Ecto neural progenitor cell (in vitro differentiated cells): ENCODE data around the gene EFHB.
"Not testable (repeated sequence)": the region's sequence is repeated elsewhere in the genome, so short reads cannot be mapped to it uniquely, and the experiment has no call there.

Experiments used
- DNase-seq: peaks from one replicate; pipeline ENCODE4 v3.0.0-alpha.2; 2018; ENCODE audit warnings: low spot score

The EFHB gene, protein sequence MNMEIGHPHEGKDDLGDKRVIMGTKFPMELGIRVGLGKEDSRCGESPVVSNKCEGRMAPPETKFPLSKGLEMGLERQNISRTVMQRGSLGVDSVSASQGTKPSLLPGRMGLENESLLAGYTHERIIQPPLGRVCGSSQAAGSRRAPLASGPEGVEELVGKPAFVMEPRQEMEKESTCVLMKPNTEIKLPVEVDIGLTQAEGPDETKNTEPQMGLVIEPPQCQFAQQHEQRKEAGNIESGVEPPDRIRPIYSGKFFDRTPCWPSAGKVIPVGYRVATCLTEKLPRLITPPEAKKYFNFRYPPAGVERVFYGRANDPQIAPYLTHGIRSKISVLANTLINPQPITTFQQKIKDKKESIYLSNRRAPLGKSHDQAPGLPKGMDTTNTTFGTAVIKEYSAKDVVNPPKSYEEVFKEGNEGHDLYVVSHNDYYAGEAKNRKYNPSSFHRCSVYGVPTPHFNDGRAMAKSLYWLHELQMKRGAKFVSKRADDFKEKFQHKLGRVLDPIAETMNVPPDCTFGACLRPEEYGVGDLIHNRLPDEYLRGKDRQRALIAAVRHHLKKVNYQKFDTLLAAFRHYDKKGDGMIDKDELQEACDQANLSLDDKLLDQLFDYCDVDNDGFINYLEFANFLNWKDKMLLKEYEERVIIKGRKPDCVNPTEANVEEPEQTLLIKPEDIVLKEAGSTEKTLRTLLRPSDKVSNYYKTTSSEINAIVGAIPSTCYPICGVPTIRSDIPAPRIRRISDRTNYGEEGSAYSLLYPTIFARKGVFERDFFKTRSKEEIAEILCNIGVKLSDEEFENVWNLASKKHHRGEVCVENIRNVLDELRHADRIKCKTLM

DNA sequence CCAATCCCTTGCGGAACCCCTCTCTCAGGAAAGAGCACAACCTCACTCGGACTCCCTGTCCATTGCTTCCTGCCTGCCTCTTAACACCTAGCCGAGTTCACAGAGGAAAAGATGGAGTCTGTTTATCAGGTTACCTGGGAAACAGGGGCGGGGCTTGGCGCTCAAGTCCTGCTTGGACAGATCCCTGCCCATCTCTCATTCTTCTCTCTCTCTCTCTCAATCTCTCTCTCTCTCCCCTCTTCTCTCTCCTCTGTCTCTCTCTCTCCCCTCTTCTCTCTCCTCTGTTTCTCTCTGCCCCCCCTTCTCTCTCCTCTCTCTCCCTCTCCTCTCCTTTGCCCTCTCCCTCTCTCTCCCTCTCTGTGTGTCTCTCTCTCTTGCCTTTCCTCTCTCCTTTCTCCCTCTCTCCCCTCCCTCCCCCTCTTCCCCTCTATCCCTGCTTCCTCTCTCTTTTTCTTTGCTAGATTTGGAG, at the start of gene EFHB:
TSS of gene EFHB (minus strand) at position 120 of the 469 bp plus-strand sequence. CDS start 199 bp downstream, outside the sequence.
- DNase-seq, result peak; percentile 76

DNA sequence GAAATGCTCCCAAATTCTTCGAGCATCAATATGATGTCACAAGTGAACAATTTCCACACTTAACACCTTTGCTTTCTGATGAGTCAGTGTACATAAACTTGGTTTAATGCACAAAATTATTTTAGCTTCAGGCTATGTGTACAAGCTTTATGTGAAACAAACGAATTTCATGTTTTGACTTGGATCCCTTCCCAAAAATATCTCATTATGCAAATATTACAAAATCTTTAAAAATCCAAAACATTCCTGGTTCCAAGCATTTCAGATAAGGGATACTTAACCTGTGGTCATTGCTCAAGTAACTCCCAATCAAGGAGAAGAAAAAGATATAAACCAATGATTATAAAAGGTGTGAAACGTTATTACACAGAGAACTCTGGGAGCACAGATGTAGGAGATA, 38.0 kb upstream of the EFHB start:
- no peak for DNase-seq

DNA sequence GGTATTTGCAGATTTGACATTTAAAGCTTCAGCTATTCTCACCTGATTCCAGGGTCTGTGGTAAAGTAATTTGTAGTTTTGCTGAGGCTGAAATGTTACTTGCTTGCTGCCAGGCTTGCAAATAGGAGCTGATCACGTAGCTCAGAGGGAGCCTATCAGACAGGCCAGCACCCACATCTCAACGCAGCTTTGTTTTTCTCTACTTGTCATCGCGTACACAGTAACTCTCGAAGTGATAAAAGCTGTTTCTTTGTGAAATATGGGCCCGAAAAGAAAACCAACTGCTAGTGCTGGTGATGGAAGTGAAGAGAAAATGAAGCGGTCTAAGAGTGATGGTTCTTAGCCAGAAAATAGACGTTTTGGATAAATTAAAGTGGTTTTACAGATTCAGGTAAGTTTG, 36.3 kb upstream of the EFHB start:
- no peak for DNase-seq

DNA sequence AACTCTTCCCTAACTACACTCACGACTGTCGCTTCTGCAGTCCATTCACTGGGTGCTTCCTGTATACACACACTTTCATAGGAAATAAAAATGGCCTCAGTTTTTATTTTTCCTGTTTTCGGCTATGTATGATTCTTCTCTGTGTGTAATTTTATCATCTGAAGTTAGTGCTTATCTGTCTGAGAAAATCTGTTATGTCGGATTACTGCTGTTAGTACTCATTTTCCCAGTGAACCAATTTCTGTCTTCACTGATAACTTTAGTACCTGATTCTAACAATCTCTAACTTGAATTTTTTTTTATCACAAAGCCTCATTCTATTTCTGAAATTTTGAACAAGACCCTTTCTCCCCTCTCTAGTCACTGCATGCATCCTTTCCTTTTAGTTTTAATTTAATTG, 33.8 kb upstream of the EFHB start:
- no peak for DNase-seq

DNA sequence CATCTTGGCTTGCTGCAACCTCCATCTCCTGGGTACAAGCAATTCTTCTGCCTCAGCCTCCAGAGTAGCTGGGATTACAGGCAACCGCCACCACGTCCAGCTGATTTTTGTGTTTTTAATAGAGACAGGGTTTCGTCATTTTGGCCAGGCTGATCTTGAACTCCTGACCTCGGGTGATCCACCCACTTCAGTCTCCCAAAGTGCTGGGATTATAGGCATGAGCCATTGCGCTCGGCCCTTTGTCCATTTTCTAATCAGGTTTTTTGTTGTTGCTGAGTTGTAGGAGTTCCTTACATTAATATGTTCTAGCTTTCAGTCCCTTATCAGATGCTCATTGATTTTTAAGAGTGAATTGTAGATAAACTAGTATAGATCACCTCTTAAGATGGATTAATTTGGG, 33.2 kb upstream of the EFHB start:
- no peak for DNase-seq

DNA sequence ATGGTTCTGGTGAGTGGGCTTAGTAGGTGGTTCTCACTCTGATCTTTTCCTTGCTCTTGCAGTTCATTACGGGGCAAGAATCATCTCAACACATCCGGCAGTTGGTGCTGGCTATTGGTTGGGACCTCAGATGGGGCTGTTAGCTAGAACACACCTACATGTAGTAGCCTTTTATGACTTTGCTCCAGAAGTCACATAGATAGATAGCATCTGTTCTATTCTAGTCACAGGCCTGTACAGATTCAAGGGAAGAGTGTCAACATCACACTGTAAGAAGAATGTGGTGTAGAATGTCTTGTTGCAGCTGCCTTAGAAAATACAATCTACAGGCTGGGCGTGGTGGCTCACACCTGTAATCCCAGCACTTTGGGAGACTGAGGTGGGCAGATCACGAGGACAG, 27.9 kb upstream of the EFHB start:
- no peak for DNase-seq

DNA sequence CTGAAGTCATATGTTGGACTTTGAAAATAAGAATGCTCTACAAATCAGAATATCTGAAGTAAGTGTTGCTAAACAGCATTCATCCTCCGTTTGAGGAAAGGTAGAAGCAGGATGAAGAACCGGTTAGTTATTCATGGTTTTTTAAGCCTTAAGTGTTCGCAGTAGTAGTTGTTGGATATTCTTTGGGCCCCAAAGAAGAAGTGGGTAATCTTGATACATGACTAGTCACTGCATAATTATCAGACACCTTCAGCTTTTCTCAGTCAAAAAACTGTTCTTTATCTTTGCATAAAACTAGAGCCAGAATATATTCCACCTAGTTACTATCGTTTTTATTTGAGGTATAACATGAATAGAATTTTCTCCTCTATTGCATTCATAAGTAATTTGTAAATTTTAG, 26.7 kb upstream of the EFHB start:
- no peak for DNase-seq

DNA sequence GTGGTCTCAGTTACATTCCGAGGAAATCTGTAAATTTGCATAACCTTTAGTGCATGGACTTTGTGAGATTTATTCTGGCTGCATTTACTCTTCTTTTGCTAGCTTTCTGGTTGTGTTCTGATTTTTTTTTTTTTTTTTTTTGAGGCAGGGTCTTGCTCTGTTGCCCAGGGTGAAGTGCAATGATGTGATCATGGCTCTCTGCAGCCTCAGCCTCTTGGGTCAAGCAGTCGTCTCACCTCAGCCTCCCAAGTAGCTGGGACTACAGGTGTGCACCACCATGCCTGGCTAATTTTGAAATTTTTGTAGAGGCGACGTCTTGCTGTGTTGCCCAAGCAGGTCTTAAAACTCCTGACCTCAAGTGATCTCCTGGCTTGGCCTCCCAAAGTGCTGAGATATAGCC, 25.5 kb upstream of the EFHB start:
- no peak for DNase-seq

DNA sequence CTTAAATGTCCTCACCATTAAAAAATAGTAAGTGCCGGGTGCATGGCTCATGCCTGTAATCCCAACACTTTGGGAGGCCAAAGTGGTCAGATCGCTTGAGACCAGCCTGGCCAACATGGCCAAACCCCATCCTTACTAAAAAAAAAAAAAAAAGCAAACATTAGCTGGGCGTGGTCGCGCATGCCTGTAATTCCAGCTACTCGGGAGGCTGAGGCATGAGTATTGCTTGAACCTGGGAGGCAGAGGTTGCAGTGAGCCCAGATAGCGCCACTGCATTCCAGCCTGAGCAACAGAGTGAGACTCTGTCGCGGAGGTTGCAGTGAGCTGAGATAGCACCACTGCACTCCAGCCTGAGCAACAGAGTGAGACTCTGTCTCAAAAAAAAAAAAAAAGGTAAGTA, 23.3 kb upstream of the EFHB start:
- not testable (repeated sequence) for DNase-seq

DNA sequence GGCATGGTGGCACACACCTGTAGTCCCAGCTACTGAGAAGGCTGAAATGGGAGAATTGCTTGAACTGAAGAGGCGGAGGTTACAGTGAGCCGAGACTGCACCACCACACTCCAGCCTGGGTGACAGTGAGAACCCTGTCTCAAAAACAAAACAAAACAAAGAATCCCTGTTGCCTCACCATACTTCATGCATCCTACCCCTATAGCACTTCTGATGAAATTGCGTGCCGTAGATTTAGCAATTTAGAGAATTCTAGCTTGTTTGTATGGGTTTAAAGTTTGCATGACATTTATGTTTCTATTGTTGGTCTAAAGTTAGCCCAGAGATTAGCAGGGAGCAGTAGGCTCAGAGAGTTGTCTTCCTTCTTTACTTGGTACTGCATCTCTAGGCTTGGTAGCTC, 20.7 kb upstream of the EFHB start:
- no peak for DNase-seq

DNA sequence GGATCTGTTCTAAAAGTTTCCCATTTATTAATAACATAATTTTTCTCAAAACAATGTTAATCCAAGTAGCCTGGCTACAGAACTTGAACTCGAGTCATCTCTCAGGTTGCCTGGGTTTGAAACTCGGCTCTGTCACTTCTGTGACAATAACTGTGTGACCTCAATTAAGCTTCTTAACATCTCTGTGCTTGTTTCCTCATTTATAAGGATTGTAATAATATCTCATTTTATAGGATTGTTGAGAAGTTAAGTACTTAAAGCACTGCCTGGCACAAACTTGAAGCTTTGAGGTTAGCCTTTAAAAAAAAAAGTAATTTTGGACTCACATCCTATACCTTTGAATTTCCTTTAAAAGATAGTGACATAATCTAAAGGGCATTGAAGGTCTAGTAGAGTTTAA, 16.3 kb upstream of the EFHB start:
- no peak for DNase-seq

DNA sequence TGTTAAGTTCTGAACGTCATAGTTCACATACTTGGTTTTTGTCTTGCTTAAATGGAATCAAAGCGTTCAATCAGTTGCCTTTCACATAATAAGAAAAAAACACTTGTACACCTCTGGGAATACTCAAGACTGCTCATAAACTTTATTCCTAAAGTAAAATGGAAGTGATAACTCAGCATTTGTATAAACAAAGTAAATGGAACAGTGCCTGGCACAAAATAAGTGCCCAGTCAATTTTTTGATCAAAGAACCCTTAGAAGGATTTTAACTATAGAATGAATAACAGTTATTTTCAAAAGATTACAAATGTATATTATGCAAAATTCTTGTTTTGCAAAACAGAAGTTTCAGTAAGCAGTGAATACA, 14.2 kb upstream of the EFHB start:
- no peak for DNase-seq

DNA sequence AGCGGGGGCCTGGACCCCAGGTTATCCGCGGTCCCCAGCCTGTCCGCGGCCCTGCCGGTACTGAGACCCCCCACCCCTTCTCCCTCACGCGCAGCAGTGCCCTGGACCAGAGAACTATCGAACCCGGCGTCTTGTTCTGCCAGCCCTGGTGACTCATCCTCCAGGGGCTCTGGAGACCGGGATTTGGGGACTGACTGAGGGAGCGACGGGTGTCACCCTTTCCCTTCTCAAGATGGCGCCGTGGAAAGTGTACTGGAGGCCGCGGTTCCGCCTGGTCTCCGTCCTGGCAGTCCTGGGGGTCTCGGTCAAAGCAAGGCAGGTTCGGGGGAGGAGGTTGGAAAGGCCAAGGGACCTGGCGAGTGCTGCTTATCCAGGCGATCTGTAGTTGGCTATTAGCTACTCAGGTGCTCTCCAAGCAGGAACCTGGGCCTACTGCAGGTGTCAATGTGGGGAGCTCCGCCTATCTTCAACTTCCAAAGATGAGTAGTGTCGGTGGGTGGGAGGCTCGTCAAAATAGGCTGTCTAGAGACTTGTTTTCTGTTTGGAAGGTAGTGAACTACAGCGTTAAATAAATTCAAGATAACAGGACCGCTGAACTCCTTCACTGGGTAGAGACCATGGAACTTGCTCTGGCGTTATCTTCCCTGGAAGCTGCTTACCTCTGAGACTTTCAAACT, 13.7 kb upstream of the EFHB start:
- DNase-seq, result peak; percentile 67

DNA sequence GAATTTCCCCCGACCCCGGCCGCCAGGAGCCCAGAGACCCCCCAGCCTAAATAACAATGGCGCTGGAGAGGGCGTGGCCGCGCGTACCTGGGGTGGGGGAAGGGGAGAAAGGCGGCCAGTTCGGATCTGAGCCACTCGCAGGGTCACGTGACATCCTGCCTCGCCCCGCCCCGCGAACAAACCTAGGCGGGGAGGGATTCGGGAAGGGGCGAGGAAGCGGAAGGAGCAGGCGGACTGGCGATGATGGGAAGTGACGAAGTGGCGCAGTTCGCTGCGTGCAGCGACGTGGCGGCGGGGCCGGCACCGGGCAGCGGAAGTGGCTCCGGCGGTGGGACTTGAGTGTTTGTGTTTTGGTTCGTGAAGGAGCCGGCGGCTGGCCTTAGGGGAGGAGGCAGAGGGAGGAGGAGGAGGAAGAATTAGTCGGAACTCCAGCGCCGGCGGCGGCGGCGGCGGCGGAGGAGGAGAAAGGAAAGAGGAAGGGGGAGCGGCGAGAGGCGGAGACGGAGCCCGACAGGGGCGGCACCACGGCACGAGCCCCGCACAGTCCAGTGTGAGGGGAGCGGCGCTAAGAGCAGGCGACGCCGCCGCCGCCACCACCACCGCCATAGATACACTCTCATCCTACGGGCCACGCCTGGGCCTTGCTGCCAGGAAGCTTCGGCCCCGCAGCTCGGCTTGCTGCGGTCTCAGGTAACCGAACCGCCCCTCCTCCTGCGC, 13.0 kb upstream of the EFHB start, which contains the start of gene RAB5A:
TSS of gene RAB5A (plus strand) at position 266 of the 717 bp plus-strand sequence. CDS start 3,802 bp downstream, outside the sequence.
- peak; percentile 97 for DNase-seq

DNA sequence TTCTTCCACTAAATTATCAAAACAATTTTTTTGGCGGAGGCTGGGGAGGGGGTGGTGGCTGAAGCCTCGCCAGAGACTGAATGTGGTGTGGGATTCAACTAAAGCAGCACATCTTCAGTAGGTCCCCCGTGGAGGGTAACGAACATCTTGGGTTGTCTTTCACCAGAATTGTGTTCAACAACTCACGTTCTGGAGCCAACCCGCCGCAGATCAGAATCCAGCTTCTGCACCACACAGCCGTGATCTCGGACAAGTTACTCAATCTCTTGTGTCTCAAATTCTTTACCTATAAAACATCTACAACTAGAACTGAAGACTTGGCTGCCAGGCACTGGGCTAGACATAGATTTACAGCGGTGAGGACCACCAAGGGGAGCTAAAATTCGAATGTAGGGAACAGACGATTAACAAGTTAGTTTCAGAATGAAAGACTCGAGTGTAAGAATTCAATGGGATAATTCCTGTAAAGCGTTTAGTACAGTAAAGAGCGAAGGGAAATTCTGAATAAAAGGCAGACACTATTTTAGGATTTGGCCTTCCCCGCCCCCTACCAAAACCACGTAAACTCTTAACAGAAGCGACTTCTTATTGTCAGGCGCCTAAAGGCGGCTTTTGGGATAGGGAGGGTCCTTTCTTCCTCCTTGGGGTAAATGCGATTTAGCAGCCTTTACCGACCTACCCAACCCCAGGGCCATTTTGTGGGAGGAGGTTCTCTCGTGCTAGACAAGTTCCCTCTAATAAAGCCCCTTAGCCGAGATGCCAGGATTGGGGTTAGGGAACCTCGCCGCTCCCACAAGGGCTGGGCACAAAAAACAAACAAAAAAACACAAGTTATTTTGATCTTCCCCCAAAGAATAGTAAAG, 12.2 kb upstream of the EFHB start:
- DNase-seq, result no peak

DNA sequence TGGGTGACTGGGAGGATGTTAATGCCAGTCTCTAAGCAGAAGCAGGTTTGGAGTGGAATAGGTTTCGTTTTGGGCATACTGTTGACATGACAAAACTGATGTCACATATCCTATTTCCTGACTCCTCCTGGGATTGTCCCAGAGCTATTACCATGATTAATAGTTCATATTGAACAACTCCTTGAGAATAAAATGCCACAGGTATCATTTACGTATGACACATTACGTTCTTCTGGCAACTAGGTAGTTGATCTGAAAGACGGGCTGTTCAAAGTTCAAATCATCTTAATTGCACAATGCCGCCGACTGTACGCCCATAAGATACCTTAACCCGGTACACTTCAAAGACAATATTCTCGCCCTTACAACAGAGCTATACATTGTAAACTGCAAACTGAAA, 11.5 kb upstream of the EFHB start:
- DNase-seq, result no peak

DNA sequence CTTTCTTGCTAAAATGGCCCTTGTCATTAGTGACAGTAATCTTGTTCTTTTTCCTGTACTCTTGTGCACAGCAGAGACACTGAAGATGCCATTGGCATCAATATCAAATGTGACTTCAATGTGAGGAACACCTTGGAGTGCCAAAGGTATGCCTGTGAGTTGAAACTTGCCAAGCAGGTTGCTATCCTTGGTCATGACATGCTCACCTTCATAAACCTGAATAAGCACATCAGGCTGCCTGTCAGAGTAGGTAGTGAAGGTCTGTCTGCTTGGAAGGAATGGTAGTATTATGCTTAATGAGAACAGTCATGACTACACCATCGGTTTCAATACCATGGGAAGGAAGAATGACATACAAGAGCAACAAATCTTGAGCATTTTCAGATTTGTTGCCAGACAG, 6.6 kb upstream of the EFHB start:
- DNase-seq, result no peak

DNA sequence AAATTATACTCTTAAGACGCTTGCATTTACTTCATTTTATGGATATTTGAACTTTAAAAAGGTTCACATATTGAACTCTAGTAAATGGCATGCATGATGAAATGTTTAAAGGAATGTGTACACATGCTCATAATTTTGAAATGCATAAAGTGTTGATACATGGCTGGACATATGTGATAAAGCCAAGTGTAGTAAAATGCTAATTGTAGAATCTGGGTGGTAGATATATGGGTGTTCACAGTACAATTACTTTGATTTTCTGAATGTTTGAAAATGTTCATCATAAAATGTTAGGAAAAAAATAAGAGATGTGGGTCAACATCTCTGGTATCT, 4.2 kb upstream of the EFHB start:
- DNase-seq, result no peak

DNA sequence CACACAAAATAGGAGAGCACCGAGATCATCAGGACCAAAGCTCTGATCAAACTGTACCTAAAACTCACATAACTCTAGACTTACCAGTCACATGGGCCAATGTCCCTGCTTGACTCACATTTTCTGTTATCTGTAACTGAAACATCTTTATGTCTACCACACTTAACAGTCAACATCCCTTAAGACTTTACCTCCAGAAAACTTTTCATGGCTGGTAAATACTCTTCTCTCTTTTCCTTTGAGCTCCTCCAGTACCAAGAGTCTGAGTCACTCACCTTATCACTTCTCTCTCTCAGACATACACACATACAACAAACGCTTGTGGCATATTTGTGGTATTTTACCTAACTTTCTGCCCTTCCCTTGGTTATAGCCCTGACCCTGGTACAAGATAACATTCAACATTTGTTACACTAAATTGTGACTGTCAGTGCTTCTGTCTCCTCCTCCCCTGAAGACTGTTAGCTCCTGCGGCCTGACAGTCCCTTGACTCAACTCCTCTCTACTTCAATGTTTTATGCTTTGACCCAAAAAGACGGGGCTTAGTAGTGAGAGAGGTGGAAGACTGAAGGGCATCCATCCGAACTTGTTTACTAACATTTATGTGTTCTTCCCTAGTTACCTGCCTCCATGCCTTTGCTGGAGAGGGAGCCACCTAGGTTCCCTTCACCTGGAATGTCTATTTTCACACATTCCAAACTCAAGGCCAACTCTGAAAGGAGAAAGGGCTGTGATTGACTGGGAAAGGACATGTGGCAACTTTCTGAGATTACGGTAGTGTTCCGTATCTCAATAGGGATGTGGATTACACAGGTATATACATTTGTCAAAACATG, 3.7 kb upstream of the EFHB start:
- no peak for DNase-seq

DNA sequence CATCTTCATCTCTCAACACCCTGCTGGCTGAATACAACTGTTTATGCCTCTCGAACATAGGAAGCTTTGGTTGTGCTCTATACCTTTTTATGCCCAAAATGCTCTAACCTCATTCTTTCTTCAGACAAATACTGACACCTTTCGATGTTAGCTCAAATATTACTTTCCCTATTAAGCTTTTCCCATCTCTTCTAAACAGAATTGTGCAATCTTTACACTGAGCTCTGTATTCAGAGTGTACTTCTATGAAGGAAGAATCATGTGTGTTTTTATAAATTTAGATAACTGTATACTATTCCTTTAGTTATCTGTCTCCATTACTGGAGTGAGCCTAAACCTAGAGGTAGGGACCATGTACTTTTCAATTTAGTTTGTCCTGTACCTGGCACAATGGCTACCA, 1.6 kb downstream of the EFHB start:
- no peak for DNase-seq
